Vagina (tissue), 2 donors: ENCODE data around the gene CCDC88A.

ENCODE experiments used
- POLR2A ChIP-seq, 2 donors: fragments of 450-650 bp; IDR thresholded peaks; one replicate each; pipeline ENCODE4 v1.6.1; 2017; ENCODE audit warnings: antibody characterized with exemption in 2 of 2, mild to moderate bottlenecking in 2 of 2, moderate library complexity in 2 of 2
- TF ChIP-seq, protein P1 (sequence below), 3 experiments: fragments of 450-650 bp in 2 of 3; fragments of 200-600 bp in 1 of 3; sonication (generic) in 1 of 3; IDR thresholded peaks; one replicate each; pipeline ENCODE4 v1.5.1; 2017 to 2019; ENCODE audit warnings: antibody characterized with exemption in 3 of 3, mild to moderate bottlenecking in 2 of 3, moderate library complexity in 2 of 3

DNA sequence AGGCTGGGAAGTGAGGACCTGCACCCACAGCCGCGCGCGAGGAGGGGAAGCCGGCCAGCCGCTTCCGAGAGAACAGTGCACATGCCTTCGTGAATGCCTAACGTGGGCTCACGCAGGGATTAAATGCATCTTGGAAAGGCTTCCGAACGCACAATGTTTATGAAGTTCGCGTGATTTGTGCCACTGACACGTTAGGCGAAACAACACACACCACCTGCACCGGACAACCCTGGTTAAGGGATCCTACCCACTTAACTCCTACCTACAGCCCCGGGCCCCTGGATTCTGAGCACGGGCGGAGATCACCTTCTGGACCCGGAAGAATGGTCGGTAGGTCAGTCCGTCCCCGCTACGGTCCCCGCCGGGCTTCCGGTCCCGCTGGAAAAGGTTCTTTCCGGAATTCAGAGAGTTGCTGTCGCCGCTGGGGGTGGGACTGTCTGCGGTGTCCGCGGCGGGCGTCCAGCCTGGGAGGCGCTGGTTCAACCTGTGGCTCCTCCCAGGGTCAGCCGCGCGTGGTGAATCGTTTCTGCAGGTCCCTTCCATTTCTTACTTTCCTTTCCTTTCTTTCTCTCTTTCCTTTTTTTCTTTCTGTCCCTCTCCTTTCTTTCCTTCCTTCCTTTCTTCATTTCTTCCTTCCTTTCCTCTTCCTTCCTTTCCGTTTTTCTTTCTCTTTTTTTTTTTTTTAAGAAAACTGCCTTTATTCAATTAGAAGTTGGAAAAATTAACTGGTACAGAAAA lies 150.6 kb downstream of the CCDC88A start, which contains the start of gene MTIF2:
- TF ChIP-seq, protein P1, sequence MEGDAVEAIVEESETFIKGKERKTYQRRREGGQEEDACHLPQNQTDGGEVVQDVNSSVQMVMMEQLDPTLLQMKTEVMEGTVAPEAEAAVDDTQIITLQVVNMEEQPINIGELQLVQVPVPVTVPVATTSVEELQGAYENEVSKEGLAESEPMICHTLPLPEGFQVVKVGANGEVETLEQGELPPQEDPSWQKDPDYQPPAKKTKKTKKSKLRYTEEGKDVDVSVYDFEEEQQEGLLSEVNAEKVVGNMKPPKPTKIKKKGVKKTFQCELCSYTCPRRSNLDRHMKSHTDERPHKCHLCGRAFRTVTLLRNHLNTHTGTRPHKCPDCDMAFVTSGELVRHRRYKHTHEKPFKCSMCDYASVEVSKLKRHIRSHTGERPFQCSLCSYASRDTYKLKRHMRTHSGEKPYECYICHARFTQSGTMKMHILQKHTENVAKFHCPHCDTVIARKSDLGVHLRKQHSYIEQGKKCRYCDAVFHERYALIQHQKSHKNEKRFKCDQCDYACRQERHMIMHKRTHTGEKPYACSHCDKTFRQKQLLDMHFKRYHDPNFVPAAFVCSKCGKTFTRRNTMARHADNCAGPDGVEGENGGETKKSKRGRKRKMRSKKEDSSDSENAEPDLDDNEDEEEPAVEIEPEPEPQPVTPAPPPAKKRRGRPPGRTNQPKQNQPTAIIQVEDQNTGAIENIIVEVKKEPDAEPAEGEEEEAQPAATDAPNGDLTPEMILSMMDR (IDR thresholded peaks at IDR 0.05), result no peak
- TF ChIP-seq POLR2A (IDR thresholded peaks at IDR 0.05), result no peak
